Activated CD4-positive, alpha-beta T cell treated with anti-CD3 and anti-CD28 coated beads, Interleukin-2, amount 50 U/mL, for 24 hours (primary cell): Measurements from ENCODE around the gene MACROD2.
"Not testable (repeated sequence)": the region's sequence is repeated elsewhere in the genome, so short reads cannot be mapped to it uniquely, and the experiment has no call there.

Experiments
- DNase-seq, 2 donors: peaks; one replicate each; pipeline ENCODE4 v3.0.0-alpha.2; 2020; ENCODE audit warnings: low read depth in 1 of 2, low spot score in 1 of 2

MACROD2 gene

GRCh38 chr20:14259689-14260088, 264.4 kb downstream of the MACROD2 start:
- DNase-seq, result no peak

- DNase-seq, result no peak
These were observed 265.1 kb downstream of the MACROD2 start for GRCh38 chr20:14260367-14260766.

GRCh38 chr20:14264869-14265268, 269.6 kb downstream of the MACROD2 start:
- DNase-seq, result no peak

- DNase-seq, result no peak
These were observed 270.9 kb downstream of the MACROD2 start for GRCh38 chr20:14266246-14266645.

- DNase-seq, result not testable (repeated sequence)
These were observed 275.4 kb downstream of the MACROD2 start for GRCh38 chr20:14270751-14271150.

GRCh38 chr20:14282140-14282539, 286.8 kb downstream of the MACROD2 start:
- DNase-seq, result no peak

- no peak for DNase-seq
These were observed 289.1 kb downstream of the MACROD2 start for GRCh38 chr20:14284443-14284842.

GRCh38 chr20:14288341-14289330, 293.3 kb downstream of the MACROD2 start:
- no peak for DNase-seq

GRCh38 chr20:14291502-14291901, 296.2 kb downstream of the MACROD2 start:
- DNase-seq, result no peak

GRCh38 chr20:14295238-14295637, 299.9 kb downstream of the MACROD2 start:
- no peak for DNase-seq

GRCh38 chr20:14295770-14296309, 300.5 kb downstream of the MACROD2 start:
- no peak for DNase-seq

GRCh38 chr20:14299831-14300230, 304.5 kb downstream of the MACROD2 start:
- DNase-seq, result no peak

GRCh38 chr20:14303106-14303505, 307.8 kb downstream of the MACROD2 start:
- no peak for DNase-seq

- no peak for DNase-seq
These were observed 308.3 kb downstream of the MACROD2 start for GRCh38 chr20:14303651-14304050.

- no peak for DNase-seq
These were observed 309.2 kb downstream of the MACROD2 start for GRCh38 chr20:14304472-14304871.

GRCh38 chr20:14307956-14308355, 312.6 kb downstream of the MACROD2 start:
- DNase-seq, result no peak

GRCh38 chr20:14310977-14311627, 315.8 kb downstream of the MACROD2 start:
- no peak for DNase-seq

GRCh38 chr20:14312001-14312400, 316.7 kb downstream of the MACROD2 start:
- DNase-seq, result no peak

- DNase-seq, result no peak
These were observed 318.2 kb downstream of the MACROD2 start for GRCh38 chr20:14313341-14314020.

GRCh38 chr20:14319704-14320103, 324.4 kb downstream of the MACROD2 start:
- DNase-seq, result no peak

- no peak for DNase-seq
These were observed 336.3 kb downstream of the MACROD2 start for GRCh38 chr20:14331646-14332045.
